CD4-positive, alpha-beta T cell treated with Interferon alpha-2 for 1 hour (primary cell): ENCODE measurements around the gene DPYSL4.

Experiments
- DNase-seq, 2 donors: peaks; one replicate each; pipeline ENCODE4 v3.0.0-alpha.2; 2020 to 2022

The DPYSL4 gene

DNA sequence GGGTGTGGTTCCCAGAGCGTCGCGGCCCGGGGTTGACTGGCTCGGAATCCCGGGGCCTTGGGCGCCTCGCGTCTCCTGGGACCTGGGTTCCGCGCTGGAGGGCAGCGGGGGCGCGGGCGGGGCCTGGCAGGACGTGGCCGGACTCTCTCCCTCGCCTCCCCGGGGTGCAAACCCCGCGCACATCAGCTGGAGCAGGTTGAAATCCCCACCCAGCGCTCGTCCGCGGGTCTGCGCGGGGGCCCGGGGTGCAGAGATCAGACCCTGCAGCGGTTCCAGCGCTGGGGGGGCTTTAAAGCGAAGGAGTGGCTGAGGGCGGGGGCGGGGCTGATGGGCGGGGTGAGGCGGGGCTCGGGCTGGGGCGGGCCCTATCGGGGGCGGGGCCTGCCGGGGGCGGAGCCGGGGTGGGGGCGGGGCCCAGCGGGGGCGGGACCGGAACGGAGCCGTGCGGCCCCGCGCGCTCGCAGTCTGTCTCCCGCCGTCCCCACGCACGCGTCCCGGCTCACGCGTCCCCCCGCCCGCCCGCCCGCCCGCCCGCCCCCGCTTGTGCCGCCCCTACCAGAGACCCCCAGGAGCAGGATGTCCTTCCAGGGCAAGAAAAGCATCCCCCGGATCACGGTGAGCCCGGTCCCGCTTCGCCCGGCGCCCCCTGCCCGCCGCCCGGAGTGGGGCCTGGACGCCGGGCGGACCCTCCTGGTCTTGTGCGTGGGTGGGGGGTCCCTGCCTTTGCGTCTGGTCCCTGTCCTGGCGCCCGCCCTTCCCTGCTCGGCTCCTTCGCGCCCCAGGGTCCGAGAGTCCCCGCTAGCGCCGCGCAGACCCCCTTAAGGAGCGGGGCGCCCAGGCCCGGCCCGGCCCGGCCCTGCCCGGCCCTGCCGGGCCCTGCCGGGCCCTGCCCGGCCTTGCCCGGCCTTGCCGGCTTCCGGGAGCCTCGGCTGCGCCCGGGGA, at the start of gene DPYSL4:
Gene DPYSL4 (plus strand): TSS at position 461 of the 942 bp plus-strand sequence. CDS start 116 bp downstream, at position 577.
- no peak for DNase-seq

- no peak for DNase-seq
Measured at GRCh38 chr10:132137111-132138072, 49.4 kb upstream of the DPYSL4 start.

DNA sequence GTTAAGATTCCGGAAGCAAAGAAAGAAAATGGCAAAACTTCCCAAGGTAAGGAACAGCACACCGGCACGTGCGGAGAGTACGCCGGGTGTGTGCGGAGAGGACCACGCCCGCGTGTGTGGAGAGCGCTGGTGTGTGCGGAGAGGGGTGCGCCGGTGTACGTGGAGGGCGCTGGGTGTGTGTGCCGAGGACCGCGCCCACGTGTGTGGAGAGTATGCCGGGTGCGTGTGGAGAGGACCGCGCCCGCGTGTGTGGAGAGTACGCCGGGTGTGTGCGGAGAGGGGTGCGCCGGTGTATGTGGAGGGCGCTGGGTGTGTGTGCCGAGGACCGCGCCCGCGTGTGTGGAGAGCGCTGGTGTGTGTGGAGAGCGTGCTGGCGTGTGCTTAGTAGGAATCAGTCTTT, 48.6 kb upstream of the DPYSL4 start:
- no peak for DNase-seq

DNA sequence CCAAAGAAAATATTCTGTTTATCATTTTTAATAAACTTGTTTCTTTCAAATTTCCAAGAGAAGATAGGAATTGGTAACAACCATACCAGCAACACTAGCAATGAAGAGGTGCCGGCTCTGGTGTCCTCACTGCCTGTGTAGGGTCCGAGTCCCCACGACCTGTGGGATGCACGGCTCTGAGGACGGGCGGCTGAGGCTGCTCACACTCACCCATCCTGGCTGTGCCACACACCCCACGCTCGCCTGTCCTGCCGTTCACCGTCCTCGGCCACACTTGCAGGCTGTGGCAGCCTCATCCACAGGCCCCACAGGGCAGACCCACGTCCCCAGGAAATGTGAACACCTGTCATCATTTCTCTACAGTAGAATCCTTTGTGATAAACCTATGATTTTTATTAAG, 48.2 kb upstream of the DPYSL4 start:
- no peak for DNase-seq

DNA sequence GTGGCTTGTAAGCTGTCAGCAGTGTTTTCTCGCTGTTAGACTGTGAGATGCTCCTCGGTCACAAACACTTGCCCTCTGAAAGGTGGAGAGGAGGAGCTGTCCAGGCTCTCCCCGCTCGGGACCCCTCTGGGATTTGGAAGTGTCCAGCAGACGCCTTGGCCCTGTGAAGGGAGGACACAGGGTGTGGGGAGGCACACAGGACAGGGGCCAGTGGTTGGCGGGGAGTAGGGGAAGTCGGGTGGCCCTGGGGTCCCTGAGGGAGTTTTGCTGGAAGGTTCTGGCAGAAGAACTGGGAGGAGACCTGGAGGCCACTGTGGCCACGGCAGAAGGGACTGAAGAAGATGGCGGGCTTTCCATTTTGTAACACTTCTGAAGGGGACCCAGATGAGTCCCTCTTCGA, 47.2 kb upstream of the DPYSL4 start:
- no peak for DNase-seq

DNA sequence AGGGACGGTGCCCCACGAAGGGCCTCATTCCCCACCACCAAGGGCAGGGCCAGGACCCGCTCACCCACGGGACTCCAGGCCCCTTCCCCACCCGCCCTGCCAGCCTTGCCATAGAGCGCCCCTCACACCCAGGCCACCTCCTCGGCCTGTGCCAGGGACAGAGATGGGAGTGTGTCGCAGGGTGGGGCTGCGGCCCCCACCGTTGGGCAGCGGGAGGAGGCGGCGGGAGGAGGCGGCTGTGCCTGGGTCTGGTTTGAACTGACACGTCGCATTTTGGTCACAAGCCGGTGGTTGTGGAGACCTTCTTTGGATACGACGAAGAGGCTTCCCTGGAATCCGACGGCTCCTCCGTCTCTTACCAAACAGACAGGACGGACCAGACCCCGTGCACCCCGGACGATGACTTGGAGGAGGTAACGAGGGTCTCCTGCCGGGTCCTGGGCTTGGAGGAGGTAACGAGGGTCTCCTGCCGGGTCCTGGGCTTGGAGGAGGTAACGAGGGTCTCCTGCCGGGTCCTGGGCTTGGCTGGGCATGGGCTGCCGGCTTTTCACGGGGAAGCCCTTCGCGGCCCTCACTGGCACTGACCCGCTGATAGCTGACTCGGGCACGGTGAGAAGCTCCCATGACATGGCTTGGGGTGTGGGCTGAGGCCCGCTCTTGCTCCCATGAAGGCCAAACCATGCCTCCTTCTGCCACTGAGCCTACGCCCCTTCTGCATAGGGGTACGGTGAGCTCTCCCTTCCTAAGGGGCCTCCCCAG, 46.4 kb upstream of the DPYSL4 start:
- no peak for DNase-seq

- DNase-seq: no peak
Measured at GRCh38 chr10:132141076-132141475, 45.7 kb upstream of the DPYSL4 start.

- no peak for DNase-seq
Measured at GRCh38 chr10:132141526-132142395, 45.0 kb upstream of the DPYSL4 start.

- DNase-seq: peak in 1 of 2 donors; percentile 53
Measured at GRCh38 chr10:132142396-132143161, 44.2 kb upstream of the DPYSL4 start.

- DNase-seq: no peak
Measured at GRCh38 chr10:132143162-132143561, 43.6 kb upstream of the DPYSL4 start.

GRCh38 chr10:132144086-132144485, 42.7 kb upstream of the DPYSL4 start:
- DNase-seq: no peak

- DNase-seq: no peak
Measured at GRCh38 chr10:132145002-132145401, 41.7 kb upstream of the DPYSL4 start.

GRCh38 chr10:132145521-132146185, 41.1 kb upstream of the DPYSL4 start:
- DNase-seq: no peak

- DNase-seq: no peak
Measured at GRCh38 chr10:132146271-132146671, 40.5 kb upstream of the DPYSL4 start.

GRCh38 chr10:132146941-132147915, 39.5 kb upstream of the DPYSL4 start:
- DNase-seq: no peak

GRCh38 chr10:132148261-132149251, 38.2 kb upstream of the DPYSL4 start:
- no peak for DNase-seq

DNA sequence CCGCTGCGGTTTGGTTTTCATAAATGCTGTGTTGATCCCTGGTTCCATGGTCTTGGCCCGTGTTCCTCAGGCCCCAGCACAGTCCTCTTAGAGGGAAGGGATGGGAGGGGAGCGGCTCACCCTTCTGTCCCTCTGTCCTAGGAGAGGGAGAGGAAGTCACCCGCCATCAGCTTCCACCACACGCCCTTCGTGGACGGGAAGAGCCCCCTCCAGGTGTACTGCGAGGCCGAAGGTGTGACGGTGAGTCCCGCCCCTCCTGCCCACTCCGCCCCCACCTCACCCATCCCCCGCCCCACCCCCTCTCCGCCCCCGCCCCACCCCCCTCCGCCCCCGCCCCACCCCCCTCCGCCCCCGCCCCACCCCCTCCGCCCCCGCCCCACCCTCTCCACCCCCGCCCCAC, 37.5 kb upstream of the DPYSL4 start:
- no peak for DNase-seq

- no peak for DNase-seq
Measured at GRCh38 chr10:132149917-132150316, 36.8 kb upstream of the DPYSL4 start.
